Progenitor cell of endocrine pancreas (in vitro differentiated cells): ENCODE measurements around the gene OR2AK2. TPM values are rescaled to one million over a fixed set of nuclear protein-coding genes. Genes with fewer than 3 reads are reported as not detected.

Source experiments
- DNase-seq: peaks from one replicate; pipeline ENCODE4 v3.0.0; 2021; ENCODE audit warnings: low spot score; ENCODE audit not compliant: unreplicated experiment
- H3K27ac Mint-ChIP-seq: 2 replicates; pipeline ENCODE4 v1.8.0; 2021; ENCODE audit warnings: mild to moderate bottlenecking, moderate library complexity, mixed read lengths
- H3K27me3 Mint-ChIP-seq: 2 replicates; pipeline ENCODE4 v1.8.0; 2021; ENCODE audit warnings: mixed read lengths
- H3K36me3 Mint-ChIP-seq: 2 replicates; pipeline ENCODE4 v1.8.0; 2022; ENCODE audit warnings: mixed read lengths; ENCODE audit not compliant: insufficient read depth
- H3K4me1 Mint-ChIP-seq: 2 replicates; pipeline ENCODE4 v1.8.0; 2021; ENCODE audit warnings: low read depth, mixed read lengths
- H3K4me3 Mint-ChIP-seq: 2 replicates; pipeline ENCODE4 v1.8.0; 2021; ENCODE audit warnings: low read depth, mild to moderate bottlenecking, moderate library complexity, mixed read lengths
- H3K9me3 Mint-ChIP-seq: 2 replicates; pipeline ENCODE4 v1.8.0; 2021; ENCODE audit warnings: low read depth, mixed read lengths
- CTCF ChIP-seq: fragments of 200-600 bp; sonication (generic); IDR thresholded peaks from one replicate; pipeline ENCODE4 v1.5.0; 2021; ENCODE audit warnings: antibody characterized with exemption, mild to moderate bottlenecking; ENCODE audit not compliant: unreplicated experiment
- total RNA-seq: library from RNA; stranded (reverse); gene quantifications from 2 replicates; pipeline ENCODE4 v1.2.1, GENCODE V29; 2021

OR2AK2 gene
- total RNA-seq, 1 donor from 2014 or later = not detected

- H3K4me3 Mint-ChIP-seq = no peak overlapping the region
- no peaks in the 10 kb centered on the region for H3K4me1 Mint-ChIP-seq
- no peak for DNase-seq
- TF ChIP-seq CTCF = no peak
- peaks cover 49% of the 10 kb centered on the region for H3K9me3 Mint-ChIP-seq
- no peaks in the 10 kb centered on the region for H3K36me3 Mint-ChIP-seq
- no peaks in the 10 kb centered on the region for H3K27me3 Mint-ChIP-seq
- no peak overlapping the region for H3K27ac Mint-ChIP-seq
Observed at GRCh38 chr1:247953408-247953807, 11.6 kb upstream of the OR2AK2 start.

DNA sequence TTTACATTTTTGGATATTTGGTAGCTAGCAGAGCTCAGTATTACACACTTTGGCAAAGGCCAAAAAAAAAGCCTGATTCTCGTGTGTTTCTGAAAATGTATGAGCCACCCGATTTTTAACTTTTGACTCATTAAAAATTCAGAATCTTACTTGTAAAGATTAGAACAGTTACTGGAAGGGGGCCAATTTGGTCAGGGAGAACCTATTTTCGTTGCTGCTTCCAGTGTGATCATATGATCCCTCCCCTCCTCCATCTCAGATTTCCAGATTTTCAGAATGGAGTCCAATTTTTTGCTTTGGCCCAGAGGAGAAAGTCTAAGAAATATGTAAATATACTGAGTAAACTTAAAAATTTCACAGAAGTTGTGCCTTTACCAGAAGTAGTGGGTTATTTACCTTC is 3.2 kb upstream of the OR2AK2 start:
- Mint-ChIP-seq H3K4me1 (no peaks in the 10 kb centered on the region), H3K36me3 (peaks cover 2% of the 10 kb centered on the region), H3K9me3 (peaks cover 49% of the 10 kb centered on the region), H3K4me3 (no peak overlapping the region), H3K27ac (no peak overlapping the region), H3K27me3 (no peaks in the 10 kb centered on the region)
- TF ChIP-seq CTCF = no peak
- no peak for DNase-seq

DNA sequence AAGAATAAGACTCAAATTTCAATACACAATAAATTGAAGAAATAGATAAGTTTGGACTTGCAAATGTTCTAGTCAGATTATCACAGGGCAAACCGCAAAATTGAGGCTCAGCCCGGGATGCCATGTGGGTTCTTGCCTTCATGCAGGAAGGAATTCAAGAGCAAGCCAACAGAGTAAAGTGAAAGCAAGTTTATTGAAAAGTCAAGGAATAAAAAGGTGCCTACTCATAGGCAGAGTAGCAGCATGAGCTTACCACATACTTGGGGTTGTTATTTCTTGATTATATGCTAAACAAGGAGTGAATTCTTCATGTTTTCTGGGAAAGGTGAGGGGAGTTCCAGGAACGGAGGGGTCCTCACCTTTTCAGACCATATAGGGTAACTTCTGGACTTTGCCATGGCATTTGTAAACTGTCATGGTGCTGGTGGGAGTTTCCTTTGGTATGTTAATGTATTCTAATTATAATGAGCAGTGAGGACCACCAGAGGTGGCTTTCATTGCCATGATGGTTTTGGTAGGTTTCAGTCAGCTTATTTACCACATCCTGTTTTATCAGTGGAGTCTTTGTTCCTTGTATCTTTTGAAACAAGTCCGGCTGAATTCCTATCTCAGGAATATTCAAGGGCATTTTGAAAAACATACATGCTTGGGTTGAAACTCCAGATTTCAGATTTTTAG is 2.0 kb upstream of the OR2AK2 start:
- H3K9me3 Mint-ChIP-seq = peaks cover 53% of the 10 kb centered on the region
- DNase-seq = no peak
- H3K27me3 Mint-ChIP-seq = no peaks in the 10 kb centered on the region
- H3K36me3 Mint-ChIP-seq = peaks cover 2% of the 10 kb centered on the region
- H3K4me1 Mint-ChIP-seq = no peaks in the 10 kb centered on the region
- no peak overlapping the region for H3K4me3 Mint-ChIP-seq
- H3K27ac Mint-ChIP-seq = no peak overlapping the region
- TF ChIP-seq CTCF = no peak

GRCh38 chr1:247966532-247967204 is 1.6 kb downstream of the OR2AK2 start:
- H3K36me3 Mint-ChIP-seq = no peaks in the 10 kb centered on the region
- no peak for DNase-seq
- no peaks in the 10 kb centered on the region for H3K4me1 Mint-ChIP-seq
- no peaks in the 10 kb centered on the region for H3K27me3 Mint-ChIP-seq
- H3K27ac Mint-ChIP-seq = no peak overlapping the region
- H3K9me3 Mint-ChIP-seq = peaks cover 47% of the 10 kb centered on the region
- no peak overlapping the region for H3K4me3 Mint-ChIP-seq
- TF ChIP-seq CTCF = no peak

DNA sequence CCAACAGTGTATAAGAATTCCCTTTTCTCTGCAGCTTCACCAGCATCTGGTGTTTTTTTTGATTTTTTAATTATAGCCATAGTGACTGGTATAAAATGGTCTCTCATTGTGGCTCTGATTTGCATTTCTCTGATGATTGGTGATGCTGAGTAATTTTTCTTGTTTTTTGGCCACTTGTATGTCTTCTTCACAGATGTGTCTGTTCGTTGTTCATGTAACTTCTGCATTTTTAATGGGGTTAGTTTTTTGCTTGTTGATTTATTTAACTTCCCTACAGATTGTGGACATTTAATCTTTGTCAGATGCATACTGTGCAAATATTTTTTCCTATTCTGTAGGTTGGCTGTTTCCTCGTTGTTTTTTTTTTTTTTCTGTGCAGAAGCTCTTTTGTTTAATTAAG is 28.0 kb downstream of the OR2AK2 start:
- no peak overlapping the region for H3K4me3 Mint-ChIP-seq
- H3K9me3 Mint-ChIP-seq = peaks cover 56% of the 10 kb centered on the region
- H3K27ac Mint-ChIP-seq = no peak overlapping the region
- no peaks in the 10 kb centered on the region for H3K27me3 Mint-ChIP-seq
- no peak for DNase-seq
- peaks cover 2% of the 10 kb centered on the region for H3K36me3 Mint-ChIP-seq
- H3K4me1 Mint-ChIP-seq = no peaks in the 10 kb centered on the region
- TF ChIP-seq CTCF = no peak
